Body of pancreas (tissue), 4 donors: ENCODE results near the gene CHTF8.
A peak's percentile ranks its signal among the peaks of the same experiment; 100 is the strongest.

Experiments used
- CTCF ChIP-seq, 7 experiments: fragments of 450-650 bp in 4 of 7; fragments of 200-600 bp in 3 of 7; sonication (generic) in 3 of 7; IDR thresholded peaks; one replicate each; pipeline ENCODE4 v1.5.1; 2016 to 2019; ENCODE audit warnings: antibody characterized with exemption in 7 of 7
- POLR2A ChIP-seq, 3 donors: fragments of 450-650 bp; IDR thresholded peaks; one replicate each; pipeline ENCODE4 v1.6.1; 2016; ENCODE audit warnings: antibody characterized with exemption in 3 of 3, mild to moderate bottlenecking in 2 of 3

GRCh38 chr16:69105501-69106361 is 26.7 kb downstream of the CHTF8 start, which contains the start of gene HAS3:
- TF ChIP-seq POLR2A (IDR thresholded peaks at IDR 0.05) (peak in 2 of 3 donors; percentile 35 to 43), CTCF (IDR thresholded peaks at IDR 0.05) (peak in 5 of 7 experiments; percentile 15 to 39 (median 33))
